ENCODE data around the gene LHX3. TPM values are rescaled to one million over a fixed set of nuclear protein-coding genes. Genes with fewer than 3 reads are reported as not detected.

LHX3 gene
- polyA plus RNA-seq, 1 of the 3 experiments (the other 2 are of a cell fraction), result not detected

DNA sequence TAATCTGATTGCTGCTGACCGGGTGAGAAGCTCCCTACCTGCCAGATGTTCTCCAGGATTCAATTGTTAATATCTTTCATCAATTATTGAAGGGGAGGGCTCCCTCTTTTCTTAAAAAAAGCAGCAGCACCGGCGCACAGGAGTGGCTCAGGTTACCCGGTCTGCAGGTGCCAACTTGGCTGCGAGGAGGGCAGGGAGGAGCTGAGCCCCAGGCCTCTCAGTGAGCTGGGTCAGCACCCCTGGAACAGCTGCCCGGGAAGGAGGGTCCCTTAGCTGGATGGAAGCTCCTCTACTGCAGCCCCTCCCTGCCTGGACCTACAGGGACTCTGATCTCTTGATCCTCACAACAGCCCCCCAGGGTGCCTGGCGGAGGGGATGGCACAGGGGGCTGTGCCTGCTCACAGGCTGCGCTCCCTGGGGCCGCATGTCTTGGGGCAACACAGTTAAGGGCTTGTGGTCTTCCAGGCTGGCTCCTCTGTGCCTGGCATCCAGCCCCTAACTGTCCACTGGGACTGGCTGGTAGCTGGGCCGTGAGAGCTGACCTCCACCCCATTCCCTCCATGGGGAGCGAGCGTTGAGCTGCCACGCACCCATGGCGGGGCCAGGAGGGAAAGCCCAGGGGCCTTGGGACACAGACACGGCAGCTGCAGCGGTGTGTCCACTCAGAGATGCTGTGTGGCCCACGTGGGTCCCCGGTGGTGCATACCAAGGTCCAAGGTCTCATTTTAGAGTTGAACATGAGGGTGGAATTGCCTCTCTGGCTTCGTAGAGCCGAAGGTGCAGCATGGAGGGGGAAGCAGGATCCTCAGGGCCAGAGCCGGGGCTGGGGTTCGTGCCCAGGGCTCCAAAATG, 57.7 kb downstream of the LHX3 start:
- 46% methylated on average over 12 of the region's 22 CpGs for WGBS (ENCODE audit: low lambda C conversion rate)
- no peak overlapping the region for H3K9ac ChIP-seq
- H4K20me1 ChIP-seq (ENCODE audit: insufficient read depth), result no peaks in the 10 kb centered on the region
- no peaks in the 10 kb centered on the region for H3K9me2 ChIP-seq
- ChIA-PET CTCF (interaction anchor here (0.6 to 1.6 kb wide), 9 partner anchors 8 to 137 kb away, joined by 3 to 5 read pairs (median 4); no protein-coding TSS in a partner anchor), POLR2A (no interaction called here)
- H2AFZ ChIP-seq (ENCODE audit: low read depth), result no peak overlapping the region
- H3K79me2 ChIP-seq (ENCODE audit: insufficient read depth), result no peaks in the 10 kb centered on the region
- H3K4me3 ChIP-seq (ENCODE audit: low read depth in 2 of 2, low read length in 1 of 2), result no peak overlapping the region
- H3K9me3 ChIP-seq, result no peaks in the 10 kb centered on the region
- DNase-seq, result no peak
- H3F3A ChIP-seq (replicated peaks; ENCODE audit: insufficient read depth), result no peaks in the 10 kb centered on the region
- no peak for TF ChIP-seq EZH2phosphoT487 (IDR thresholded peaks at IDR 0.05; ENCODE audit: borderline replicate concordance, low read depth)
- TF ChIP-seq, protein P1, sequence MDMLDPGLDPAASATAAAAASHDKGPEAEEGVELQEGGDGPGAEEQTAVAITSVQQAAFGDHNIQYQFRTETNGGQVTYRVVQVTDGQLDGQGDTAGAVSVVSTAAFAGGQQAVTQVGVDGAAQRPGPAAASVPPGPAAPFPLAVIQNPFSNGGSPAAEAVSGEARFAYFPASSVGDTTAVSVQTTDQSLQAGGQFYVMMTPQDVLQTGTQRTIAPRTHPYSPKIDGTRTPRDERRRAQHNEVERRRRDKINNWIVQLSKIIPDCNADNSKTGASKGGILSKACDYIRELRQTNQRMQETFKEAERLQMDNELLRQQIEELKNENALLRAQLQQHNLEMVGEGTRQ (IDR thresholded peaks at IDR 0.05; ENCODE audit: borderline replicate concordance, low read depth, low read length), result no peak
- TF ChIP-seq, protein P2, sequence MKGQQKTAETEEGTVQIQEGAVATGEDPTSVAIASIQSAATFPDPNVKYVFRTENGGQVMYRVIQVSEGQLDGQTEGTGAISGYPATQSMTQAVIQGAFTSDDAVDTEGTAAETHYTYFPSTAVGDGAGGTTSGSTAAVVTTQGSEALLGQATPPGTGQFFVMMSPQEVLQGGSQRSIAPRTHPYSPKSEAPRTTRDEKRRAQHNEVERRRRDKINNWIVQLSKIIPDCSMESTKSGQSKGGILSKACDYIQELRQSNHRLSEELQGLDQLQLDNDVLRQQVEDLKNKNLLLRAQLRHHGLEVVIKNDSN (IDR thresholded peaks at IDR 0.05; ENCODE audit: borderline replicate concordance, low read depth), result no peak
- no peaks in the 10 kb centered on the region for H3K4me1 ChIP-seq (ENCODE audit: control insufficient read depth in 1 of 2, insufficient read depth in 2 of 2, low read depth in 1 of 2, low read length in 1 of 2)
- peaks cover 27% of the 10 kb centered on the region; the same call in 1 of the 2 replicates for H3K27me3 ChIP-seq (ENCODE audit: insufficient read depth)
- no peak overlapping the region for H3K4me2 ChIP-seq
- no peaks in the 10 kb centered on the region for H3K36me3 ChIP-seq (replicated peaks in 1 of 2; ENCODE audit: control insufficient read depth in 1 of 2, insufficient read depth in 2 of 2, low read length in 1 of 2)
- H3K27ac ChIP-seq (ENCODE audit: low read depth in 2 of 2, low read length in 1 of 2), result no peak overlapping the region

Other genes starting within 250 kb of the LHX3 start
- 67.7 and 69.3 TPM in 2 replicates for gene UBAC1, start 243.8 kb downstream of the LHX3 start, polyA plus RNA-seq (2012; rRNA removed)
- 18.4 and 22.1 TPM in 2 replicates for gene NACC2, start 109.8 kb downstream of the LHX3 start, polyA plus RNA-seq (2012; rRNA removed)
- 22.1 and 25.9 TPM in 2 replicates for gene TMEM250, start 86.3 kb downstream of the LHX3 start, polyA plus RNA-seq (2012; rRNA removed)
- 25.5 and 26.6 TPM in 2 replicates for gene QSOX2, start 40.7 kb upstream of the LHX3 start, polyA plus RNA-seq (2012; rRNA removed)
- gene CCDC187, start 99.0 kb upstream of the LHX3 start, polyA plus RNA-seq (2012; rRNA removed), result not detected in 2 replicates
- 22.8 and 26.7 TPM in 2 replicates for gene GPSM1, start 122.4 kb upstream of the LHX3 start, polyA plus RNA-seq (2012; rRNA removed)
- 24.5 and 40.6 TPM in 2 replicates for gene DNLZ, start 158.6 kb upstream of the LHX3 start, polyA plus RNA-seq (2012; rRNA removed)
- 1.1 and 1.7 TPM in 2 replicates for gene CARD9, start 168.5 kb upstream of the LHX3 start, polyA plus RNA-seq (2012; rRNA removed)
- 7.7 and 9.2 TPM in 2 replicates for gene SNAPC4, start 195.0 kb upstream of the LHX3 start, polyA plus RNA-seq (2012; rRNA removed)
- gene ENTR1, start 205.5 kb upstream of the LHX3 start, polyA plus RNA-seq (2012; rRNA removed), result 71.3 and 75.0 TPM in 2 replicates
- gene PMPCA, start 205.5 kb upstream of the LHX3 start, polyA plus RNA-seq (2012; rRNA removed), result 125 and 134 TPM in 2 replicates
- 10.5 and 12.8 TPM in 2 replicates for gene INPP5E, start 234.7 kb upstream of the LHX3 start, polyA plus RNA-seq (2012; rRNA removed)